Measurements from ENCODE around the gene PSMD12.

The PSMD12 gene

GRCh38 chr17:67364847-67365737 is 1.3 kb downstream of the PSMD12 start:
- no peaks in the 10 kb centered on the region for H3K9me3 ChIP-seq (ENCODE audit: insufficient read depth, low read length)
- peaks cover 4% of the 10 kb centered on the region; the same call in 1 of the 2 replicates for H4K20me1 ChIP-seq (ENCODE audit: low read depth, low read length)
- H3K27ac ChIP-seq (ENCODE audit: low read depth, low read length) = peak overlapping the region; percentile 12; the same call in 1 of the 2 replicates
- peak overlapping the region; percentile 88 for H3K4me2 ChIP-seq (ENCODE audit: low read depth, low read length, poor library complexity, severe bottlenecking)
- H3K79me2 ChIP-seq (ENCODE audit: insufficient read depth, low read length) = peaks cover 62% of the 10 kb centered on the region
- peak overlapping the region; percentile 95 for H3K9ac ChIP-seq (ENCODE audit: low read length)
- H3K9me2 ChIP-seq (replicated peaks; ENCODE audit: insufficient read depth, low read length) = no peaks in the 10 kb centered on the region
- H2AFZ ChIP-seq (ENCODE audit: low read depth, low read length, severe bottlenecking) = no peak overlapping the region
- 0 out of 2 replicates have a peak, but pooled peaks cover 5% of the 10 kb centered on the region for H3K36me3 ChIP-seq (ENCODE audit: low read length)
- no peaks in the 10 kb centered on the region for H3F3A ChIP-seq (ENCODE audit: insufficient read depth)
- peak overlapping the region; percentile 91 for H3K4me3 ChIP-seq (ENCODE audit: insufficient read depth, low read length, poor library complexity, severe bottlenecking)
- TF ChIP-seq EZH2phosphoT487 (conservative IDR thresholded peaks at IDR 0.05; ENCODE audit: low read length) = no peak
- no peak for TF ChIP-seq CTCF (IDR thresholded peaks at IDR 0.05; ENCODE audit: insufficient read depth, low read length, poor library complexity, severe bottlenecking)
- H3K27me3 ChIP-seq (ENCODE audit: low read length) = no peaks in the 10 kb centered on the region

- no peaks in the 10 kb centered on the region for H3K27me3 ChIP-seq (ENCODE audit: low read length)
- H3K4me3 ChIP-seq (ENCODE audit: insufficient read depth, low read length, poor library complexity, severe bottlenecking) = no peak overlapping the region
These were observed 4.2 kb downstream of the PSMD12 start for GRCh38 chr17:67362173-67362572.

GRCh38 chr17:67360880-67361279 is 5.5 kb downstream of the PSMD12 start:
- peaks cover 20% of the 10 kb centered on the region; the same call in 1 of the 2 replicates for H3K36me3 ChIP-seq (ENCODE audit: low read length)

More at GRCh38 chr17:67362173-67362572, 4.2 kb downstream of the PSMD12 start:
- TF ChIP-seq EZH2phosphoT487 (conservative IDR thresholded peaks at IDR 0.05; ENCODE audit: low read length) (no peak), CTCF (IDR thresholded peaks at IDR 0.05; ENCODE audit: insufficient read depth, low read length, poor library complexity, severe bottlenecking) (no peak)
- Histone ChIP-seq H4K20me1 (ENCODE audit: low read depth, low read length) (peaks cover 4% of the 10 kb centered on the region; the same call in 1 of the 2 replicates), H3K9me2 (replicated peaks; ENCODE audit: insufficient read depth, low read length) (no peaks in the 10 kb centered on the region), H3K36me3 (ENCODE audit: low read length) (peaks cover 19% of the 10 kb centered on the region; the same call in 1 of the 2 replicates), H3K9me3 (ENCODE audit: insufficient read depth, low read length) (no peaks in the 10 kb centered on the region), H3K9ac (ENCODE audit: low read length) (no peak overlapping the region), H3F3A (ENCODE audit: insufficient read depth) (no peaks in the 10 kb centered on the region), H3K4me2 (ENCODE audit: low read depth, low read length, poor library complexity, severe bottlenecking) (no peak overlapping the region), H2AFZ (ENCODE audit: low read depth, low read length, severe bottlenecking) (no peak overlapping the region), H3K27ac (ENCODE audit: low read depth, low read length) (no peak overlapping the region), H3K79me2 (ENCODE audit: insufficient read depth, low read length) (peaks cover 89% of the 10 kb centered on the region)

More at GRCh38 chr17:67360880-67361279, 5.5 kb downstream of the PSMD12 start:
- peaks cover 88% of the 10 kb centered on the region for H3K79me2 ChIP-seq (ENCODE audit: insufficient read depth, low read length)
- no peak overlapping the region for H3K4me3 ChIP-seq (ENCODE audit: insufficient read depth, low read length, poor library complexity, severe bottlenecking)
- no peaks in the 10 kb centered on the region for H3F3A ChIP-seq (ENCODE audit: insufficient read depth)
- no peaks in the 10 kb centered on the region for H3K9me2 ChIP-seq (replicated peaks; ENCODE audit: insufficient read depth, low read length)
- no peaks in the 10 kb centered on the region for H3K27me3 ChIP-seq (ENCODE audit: low read length)
- no peaks in the 10 kb centered on the region for H3K9me3 ChIP-seq (ENCODE audit: insufficient read depth, low read length)
- no peak overlapping the region for H2AFZ ChIP-seq (ENCODE audit: low read depth, low read length, severe bottlenecking)
- no peak overlapping the region for H3K27ac ChIP-seq (ENCODE audit: low read depth, low read length)
- TF ChIP-seq CTCF (IDR thresholded peaks at IDR 0.05; ENCODE audit: insufficient read depth, low read length, poor library complexity, severe bottlenecking) (no peak), EZH2phosphoT487 (conservative IDR thresholded peaks at IDR 0.05; ENCODE audit: low read length) (no peak)
- H4K20me1 ChIP-seq (ENCODE audit: low read depth, low read length) = peaks cover 4% of the 10 kb centered on the region; the same call in 1 of the 2 replicates
- H3K4me2 ChIP-seq (ENCODE audit: low read depth, low read length, poor library complexity, severe bottlenecking) = no peak overlapping the region
- H3K9ac ChIP-seq (ENCODE audit: low read length) = no peak overlapping the region
